SKM-1 treated with dmso at 0.1 percent for 144 hours (cell line): ENCODE measurements around the gene WFDC5.

Experiments
- DNase-seq: peaks from one replicate; lab custom pipeline; 2025; ENCODE audit not compliant: unreplicated experiment; lab: John Stamatoyannopoulos, UW

Gene WFDC5

DNA sequence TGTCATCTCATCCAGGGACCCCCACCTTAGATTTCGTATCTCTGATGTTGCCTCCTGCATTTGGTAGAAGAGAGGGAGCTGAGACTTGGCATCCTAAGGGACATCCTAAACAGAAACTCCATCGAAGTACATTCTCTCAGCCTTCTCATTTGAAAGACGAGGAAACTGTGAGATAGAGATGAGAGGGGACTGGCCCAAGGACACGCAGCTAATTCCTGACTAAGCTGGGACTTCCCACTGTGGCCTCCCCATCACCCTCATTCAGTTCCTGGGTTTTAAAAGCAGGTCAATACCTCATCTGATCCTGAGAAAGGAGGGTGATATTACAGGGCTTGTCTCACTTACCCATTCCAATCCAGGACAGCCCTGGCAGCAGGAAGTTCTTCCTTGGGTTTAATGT is 855 bp upstream of the WFDC5 start:
- no peak for DNase-seq

DNA sequence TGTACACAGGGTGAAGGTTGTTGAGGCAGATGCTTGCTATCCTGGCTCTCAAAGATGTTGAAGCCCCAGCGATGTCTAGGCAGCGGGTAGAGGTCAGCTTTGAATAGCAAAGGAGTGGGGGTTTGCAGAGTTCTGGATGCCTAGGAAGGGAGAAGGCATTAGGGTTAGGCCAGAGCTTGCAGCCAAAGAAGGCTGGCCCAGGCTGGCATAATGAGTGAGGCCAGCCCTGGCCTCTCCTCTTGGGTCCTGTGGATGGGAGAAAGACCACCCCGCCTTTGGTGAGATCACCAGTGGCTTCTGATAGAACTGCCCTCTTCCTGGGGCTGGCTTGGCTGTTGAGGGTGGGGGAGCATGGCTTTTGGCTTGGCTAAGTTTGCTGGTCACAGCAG is 406 bp upstream of the WFDC5 start:
- no peak for DNase-seq

DNA sequence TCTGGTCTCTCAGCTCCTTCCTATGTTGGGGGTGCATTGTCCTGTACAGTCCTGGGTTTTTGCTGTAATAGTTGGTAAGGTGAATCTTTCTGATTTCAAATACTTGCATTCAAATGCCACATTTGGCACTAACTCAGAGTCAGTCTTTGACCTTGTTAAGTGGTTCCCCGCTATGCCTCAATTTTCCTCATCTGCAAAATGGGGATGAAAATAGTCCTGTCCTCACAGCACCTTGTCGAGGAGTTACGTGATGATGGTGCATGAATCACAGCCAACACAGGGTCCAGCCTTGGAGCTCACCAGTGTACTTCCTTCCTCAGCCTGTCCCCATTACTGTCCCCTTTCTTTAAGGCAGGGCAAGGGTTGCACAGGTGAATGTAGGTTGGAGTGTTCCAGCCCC is 1.1 kb downstream of the WFDC5 start:
- no peak for DNase-seq

DNA sequence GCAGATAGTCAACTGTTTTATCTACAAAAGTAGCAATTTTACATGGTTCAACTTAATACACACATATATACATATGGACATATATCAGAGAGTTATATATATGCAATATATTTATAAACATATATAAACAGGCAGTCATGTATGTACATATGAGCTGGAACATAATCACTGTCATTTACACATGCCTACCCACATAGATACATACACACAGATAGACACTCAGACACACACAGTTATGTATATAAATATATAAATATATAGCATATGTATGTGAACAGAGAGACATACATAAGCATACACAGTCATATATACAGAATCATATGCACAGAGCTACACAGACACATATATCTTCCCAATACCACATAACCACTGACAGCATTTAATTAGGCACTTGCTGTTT is 2.2 kb downstream of the WFDC5 start:
- no peak for DNase-seq

GRCh38 chr20:45111799-45112471 is 3.0 kb downstream of the WFDC5 start:
- no peak for DNase-seq

GRCh38 chr20:45111285-45111684 is 3.7 kb downstream of the WFDC5 start:
- no peak for DNase-seq

- no peak for DNase-seq
Observed at GRCh38 chr20:45110301-45110700, 4.7 kb downstream of the WFDC5 start.

- DNase-seq, result no peak
Observed at GRCh38 chr20:45109634-45110033, 5.3 kb downstream of the WFDC5 start.

GRCh38 chr20:45105317-45105716 is 9.7 kb downstream of the WFDC5 start:
- DNase-seq, result no peak

GRCh38 chr20:45104786-45105185 is 10.2 kb downstream of the WFDC5 start:
- DNase-seq, result no peak

DNA sequence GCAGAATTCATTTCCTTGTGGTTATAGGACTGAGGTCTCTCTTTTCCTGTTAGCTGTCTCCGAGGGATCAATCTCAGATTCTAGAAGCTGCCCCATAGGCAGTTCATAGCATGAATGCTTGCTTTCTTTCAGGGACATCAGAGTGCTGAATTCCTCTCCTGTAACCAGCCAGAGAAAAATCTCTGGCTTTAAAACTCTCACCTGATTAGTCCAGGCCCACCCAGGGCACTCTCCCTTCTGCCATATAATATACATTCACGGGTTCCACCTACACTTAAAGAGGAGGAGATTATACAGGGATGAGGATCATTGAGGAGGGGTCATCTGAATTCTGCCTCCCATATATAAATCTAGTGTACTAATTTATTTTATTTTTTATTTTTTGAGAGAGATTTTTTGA is 11.9 kb downstream of the WFDC5 start:
- DNase-seq, result no peak

- no peak for DNase-seq
Observed at GRCh38 chr20:45101333-45101850, 13.6 kb downstream of the WFDC5 start.

DNA sequence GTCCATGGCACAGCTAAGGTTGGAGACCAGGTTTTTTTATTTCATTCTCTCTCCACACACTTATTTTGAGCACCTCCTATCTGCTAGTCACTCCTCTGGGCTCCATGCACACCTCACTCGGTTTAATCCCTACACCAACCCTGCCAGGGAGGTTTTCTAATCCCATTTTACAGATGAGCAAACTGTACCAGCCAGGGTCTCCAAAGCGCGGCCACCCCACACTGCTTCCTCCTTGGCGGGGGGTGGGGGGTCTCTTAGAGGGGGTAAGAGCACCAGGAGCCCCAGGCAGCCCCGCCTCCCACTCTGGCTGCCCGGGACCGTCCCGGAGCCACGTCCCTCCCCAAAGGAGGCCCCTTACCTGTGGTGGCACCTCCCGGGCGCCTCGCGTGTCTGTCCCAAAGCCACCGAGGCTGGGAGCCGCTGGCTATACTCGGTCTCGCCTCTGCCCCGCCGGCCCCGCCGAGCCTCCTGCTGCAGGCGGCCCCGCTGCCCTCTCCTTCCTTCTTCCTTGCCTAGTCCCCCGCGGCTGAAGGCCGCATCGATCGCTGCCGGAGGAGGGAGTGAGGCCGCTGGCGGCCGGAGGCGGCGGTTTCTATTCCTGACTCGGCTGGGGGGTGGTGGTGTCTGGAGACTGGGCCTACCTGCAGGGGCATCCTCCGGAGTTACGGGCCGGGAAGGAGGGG is 14.3 kb downstream of the WFDC5 start, which contains the start of gene KCNS1:
KCNS1 (minus strand) TSS at position 565 of the 683 bp plus-strand sequence. CDS start 1,891 bp downstream, outside the sequence.
- no peak for DNase-seq

GRCh38 chr20:45098103-45098773 is 16.7 kb downstream of the WFDC5 start:
- no peak for DNase-seq

- peak; percentile 67 for DNase-seq
Observed at GRCh38 chr20:45097485-45098102, 17.4 kb downstream of the WFDC5 start.

- DNase-seq, result no peak
Observed at GRCh38 chr20:45096781-45097180, 18.2 kb downstream of the WFDC5 start.

DNA sequence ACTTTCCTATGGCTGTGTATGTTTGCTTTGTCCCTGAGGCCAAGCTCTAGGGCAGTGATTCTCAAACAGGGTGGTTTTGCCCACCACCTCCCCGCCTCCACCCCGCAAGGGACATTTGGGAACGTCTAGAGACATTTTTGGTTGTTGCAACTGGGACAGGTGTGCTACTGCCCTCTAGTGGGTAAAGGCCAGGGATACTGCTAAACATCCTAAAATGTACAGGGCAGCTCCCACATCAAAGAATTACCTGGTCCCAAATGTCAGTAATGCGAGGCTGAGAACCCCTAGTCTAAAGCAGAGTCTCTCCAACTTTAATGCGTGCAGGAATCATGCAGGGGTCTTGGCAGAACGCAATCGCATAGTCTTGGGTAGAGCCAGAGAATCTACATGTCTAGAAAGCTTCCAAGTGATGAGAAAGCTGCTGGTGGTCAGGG is 19.2 kb downstream of the WFDC5 start:
- DNase-seq, result peak; percentile 58

DNA sequence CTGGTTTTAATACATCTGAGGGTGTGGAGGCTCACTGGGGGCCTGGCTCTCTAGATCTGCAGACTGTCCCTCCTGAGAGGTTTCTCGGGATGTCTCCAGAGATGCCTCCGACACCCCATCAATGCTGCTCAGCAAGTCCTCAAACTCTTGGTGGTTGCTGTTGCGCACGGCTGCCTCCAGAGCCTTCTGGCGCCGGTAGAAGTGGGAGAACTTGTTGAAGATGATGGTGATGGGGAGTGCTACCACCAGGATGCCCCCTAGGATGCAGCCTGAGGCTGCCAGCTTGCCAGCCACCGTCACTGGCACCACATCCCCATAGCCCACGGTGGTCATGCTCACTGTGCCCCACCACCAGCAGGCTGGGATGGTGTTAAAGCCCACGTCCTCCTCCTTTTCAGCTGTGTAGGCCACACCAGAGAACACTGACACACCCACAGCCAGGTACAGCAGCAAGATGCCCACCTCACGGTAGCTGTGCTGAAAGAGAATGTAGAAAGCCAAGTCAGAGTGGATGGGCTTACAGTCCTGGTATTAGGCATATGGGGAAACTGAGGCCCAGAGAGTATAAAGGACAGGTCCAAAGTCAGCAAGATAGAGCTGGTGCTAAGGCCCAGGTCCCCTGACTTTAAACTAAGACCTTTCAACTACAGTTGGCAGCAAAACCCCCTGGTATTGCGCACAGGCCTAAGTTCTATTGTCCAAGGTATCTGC is 20.0 kb downstream of the WFDC5 start:
- no peak for DNase-seq

GRCh38 chr20:45094201-45094600 is 20.8 kb downstream of the WFDC5 start:
- DNase-seq, result no peak

GRCh38 chr20:45092898-45093297 is 22.1 kb downstream of the WFDC5 start:
- no peak for DNase-seq

DNA sequence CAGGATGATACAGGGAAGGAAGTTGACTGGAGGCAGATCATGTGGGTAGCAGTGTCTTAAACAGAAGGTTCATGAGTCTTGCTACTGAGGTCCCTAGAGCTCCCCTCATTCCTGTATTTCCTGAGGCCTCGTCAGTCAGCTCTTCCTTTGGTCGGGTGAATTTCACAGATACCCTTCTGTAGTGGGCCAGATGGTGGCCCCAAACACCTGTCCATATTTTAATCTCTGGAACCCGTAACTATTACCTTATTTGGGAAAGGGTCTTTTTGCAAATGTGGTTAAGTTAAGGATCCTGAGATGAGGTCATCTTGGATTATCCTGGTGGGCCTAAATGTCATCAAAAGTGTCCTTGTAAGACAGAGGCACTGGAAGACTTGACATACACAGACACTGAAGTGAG is 23.6 kb downstream of the WFDC5 start:
- no peak for DNase-seq
